GM12878 (cell line): ENCODE results near the gene MAD1L1.

Experiments used
- POLR2A ChIP-seq: IDR thresholded peaks from 2 replicates; pipeline ENCODE4 v1.6.1; 2011; ENCODE audit warnings: low read depth, mild to moderate bottlenecking, low read length
- SP1 ChIP-seq: IDR thresholded peaks from one replicate; pipeline ENCODE4 v1.6.1; 2011; ENCODE audit warnings: low read depth, low read length

DNA sequence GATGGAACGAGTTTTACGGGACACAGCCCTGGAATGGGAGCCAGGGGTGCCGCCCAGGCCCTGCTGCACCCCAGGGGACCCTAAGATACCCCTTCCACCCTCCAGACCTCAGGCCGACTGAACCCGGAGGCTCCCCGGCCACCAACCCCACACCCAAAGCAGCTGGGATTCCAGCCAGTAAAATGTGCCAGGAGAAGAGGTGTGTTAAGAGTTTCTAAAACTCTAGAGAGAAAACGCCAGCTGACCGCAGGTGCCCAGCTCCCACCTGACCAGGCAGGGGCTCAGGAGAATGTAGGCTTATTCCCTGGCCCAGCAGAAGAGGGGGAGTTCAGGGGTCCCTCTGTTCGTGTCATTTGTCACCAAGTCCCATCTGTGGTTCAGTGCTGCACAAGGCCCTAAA, 26.7 kb upstream of the MAD1L1 start:
- TF ChIP-seq POLR2A, result no peak
- no peak for TF ChIP-seq SP1
